GM20000 (cell line): ENCODE data around the gene SYVN1.

Experiments
- DNase-seq: peaks from one replicate; pipeline ENCODE4 v3.0.0; 2012; ENCODE audit warnings: low spot score
- TF ChIP-seq, protein P1 (sequence below): IDR thresholded peaks from 2 replicates; pipeline ENCODE4 v1.5.1; 2012; ENCODE audit warnings: mild to moderate bottlenecking, control low read depth; ENCODE audit errors: extremely low read depth, missing control alignments

The SYVN1 gene

DNA sequence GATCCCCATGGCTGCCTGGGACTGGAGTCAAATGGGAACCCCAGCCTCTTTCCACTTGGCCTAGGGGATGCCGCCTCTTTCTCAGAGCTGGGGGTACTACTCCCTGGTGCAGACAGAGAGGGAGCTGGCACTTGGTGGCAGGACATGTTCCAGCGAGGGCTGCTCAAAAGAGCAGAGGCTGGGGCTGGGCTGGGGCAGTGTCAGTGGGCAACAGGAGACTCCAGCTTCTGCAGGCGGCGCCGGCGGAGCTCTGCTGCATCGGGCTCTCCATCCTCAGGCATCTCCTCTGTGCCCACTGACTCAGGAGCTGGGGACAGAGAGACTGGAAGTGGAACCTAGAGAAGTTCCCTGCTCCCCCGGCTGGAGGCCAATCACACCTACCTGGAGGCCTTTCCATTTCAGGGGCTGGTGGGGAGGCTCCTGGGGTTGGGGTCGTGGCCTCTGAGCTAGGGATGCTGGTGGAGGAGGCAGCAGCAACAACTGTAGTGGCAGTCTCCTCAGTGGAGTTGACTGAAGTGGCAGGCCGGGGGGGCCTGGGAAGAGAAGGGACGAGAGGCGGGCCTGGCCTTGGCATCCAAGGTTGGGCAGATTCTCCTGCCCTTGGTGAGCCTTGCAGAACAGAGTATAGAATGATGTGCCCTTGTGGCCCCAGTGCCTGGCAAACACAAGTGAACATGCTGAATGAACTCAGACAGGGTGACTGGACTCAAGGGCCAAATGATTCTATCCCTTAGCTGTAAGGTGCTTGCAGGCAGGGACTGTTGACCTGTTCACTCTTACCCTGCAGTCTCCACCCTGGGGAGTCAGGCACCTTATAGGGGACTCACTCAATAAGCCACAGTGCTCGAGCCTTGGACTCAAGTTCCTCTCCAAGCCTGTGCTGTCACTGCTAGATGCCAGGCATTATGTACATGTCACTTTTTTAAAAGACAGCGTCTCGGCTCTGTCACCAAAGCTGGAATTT is 5.9 kb downstream of the SYVN1 start:
- TF ChIP-seq, protein P1, sequence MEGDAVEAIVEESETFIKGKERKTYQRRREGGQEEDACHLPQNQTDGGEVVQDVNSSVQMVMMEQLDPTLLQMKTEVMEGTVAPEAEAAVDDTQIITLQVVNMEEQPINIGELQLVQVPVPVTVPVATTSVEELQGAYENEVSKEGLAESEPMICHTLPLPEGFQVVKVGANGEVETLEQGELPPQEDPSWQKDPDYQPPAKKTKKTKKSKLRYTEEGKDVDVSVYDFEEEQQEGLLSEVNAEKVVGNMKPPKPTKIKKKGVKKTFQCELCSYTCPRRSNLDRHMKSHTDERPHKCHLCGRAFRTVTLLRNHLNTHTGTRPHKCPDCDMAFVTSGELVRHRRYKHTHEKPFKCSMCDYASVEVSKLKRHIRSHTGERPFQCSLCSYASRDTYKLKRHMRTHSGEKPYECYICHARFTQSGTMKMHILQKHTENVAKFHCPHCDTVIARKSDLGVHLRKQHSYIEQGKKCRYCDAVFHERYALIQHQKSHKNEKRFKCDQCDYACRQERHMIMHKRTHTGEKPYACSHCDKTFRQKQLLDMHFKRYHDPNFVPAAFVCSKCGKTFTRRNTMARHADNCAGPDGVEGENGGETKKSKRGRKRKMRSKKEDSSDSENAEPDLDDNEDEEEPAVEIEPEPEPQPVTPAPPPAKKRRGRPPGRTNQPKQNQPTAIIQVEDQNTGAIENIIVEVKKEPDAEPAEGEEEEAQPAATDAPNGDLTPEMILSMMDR: no peak
- DNase-seq: no peak

- DNase-seq: no peak
- TF ChIP-seq, protein P1: no peak
Measured at GRCh38 chr11:65127473-65128181, 6.7 kb downstream of the SYVN1 start.

DNA sequence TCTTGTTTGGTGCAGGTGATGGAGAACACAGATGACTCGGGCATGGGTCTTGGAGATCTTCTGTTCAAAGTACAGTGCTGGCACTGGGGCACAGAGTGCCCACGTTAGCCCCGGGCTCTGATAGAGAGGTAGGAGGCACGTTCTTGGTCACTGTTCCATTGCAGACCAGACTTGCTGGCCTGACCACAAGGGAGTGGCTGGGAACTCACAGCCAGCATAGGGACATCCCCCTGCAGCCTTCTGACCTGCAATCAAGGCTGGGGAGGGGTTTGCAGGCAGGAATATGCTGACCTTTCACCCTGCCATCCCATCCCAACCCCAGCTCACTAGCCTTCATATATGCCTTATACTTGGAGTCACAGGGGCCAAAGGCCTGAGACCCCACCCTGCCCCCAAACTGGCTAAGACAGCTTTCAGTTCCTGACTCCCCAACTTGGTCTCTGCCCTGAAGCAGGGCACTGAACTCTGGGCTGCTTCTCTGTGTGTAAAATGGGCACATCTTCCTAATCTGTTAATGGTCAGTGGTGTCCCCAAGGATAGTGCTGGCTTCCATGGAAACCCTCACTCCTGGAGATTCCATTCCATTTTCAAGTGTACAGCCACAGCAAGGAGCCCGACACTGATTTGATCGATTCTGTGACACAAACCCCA is 7.6 kb downstream of the SYVN1 start:
- TF ChIP-seq, protein P1: no peak

GRCh38 chr11:65125197-65126056 is 8.9 kb downstream of the SYVN1 start:
- TF ChIP-seq, protein P1: no peak
- DNase-seq: no peak

More for the DNA sequence above, 7.6 kb downstream of the SYVN1 start:
- no peak for DNase-seq

GRCh38 chr11:65124480-65125196 is 9.7 kb downstream of the SYVN1 start:
- TF ChIP-seq, protein P1: no peak
- no peak for DNase-seq
